ENCODE results near the gene ITPR2.
"Not testable (repeated sequence)": the region's sequence is repeated elsewhere in the genome, so short reads cannot be mapped to it uniquely, and the experiment has no call there.

Gene ITPR2

GRCh38 chr12:26608273-26608672 lies 224.7 kb downstream of the ITPR2 start:
- TF ChIP-seq CTCF (IDR thresholded peaks at IDR 0.05; ENCODE audit: low read depth, low read length) = no peak
- H3K4me3 ChIP-seq (ENCODE audit: low read depth, low read length) = no peak overlapping the region

GRCh38 chr12:26606911-26607310 lies 226.1 kb downstream of the ITPR2 start:
- no peak for TF ChIP-seq CTCF (IDR thresholded peaks at IDR 0.05; ENCODE audit: low read depth, low read length)
- H3K4me3 ChIP-seq (ENCODE audit: low read depth, low read length) = no peak overlapping the region

DNA sequence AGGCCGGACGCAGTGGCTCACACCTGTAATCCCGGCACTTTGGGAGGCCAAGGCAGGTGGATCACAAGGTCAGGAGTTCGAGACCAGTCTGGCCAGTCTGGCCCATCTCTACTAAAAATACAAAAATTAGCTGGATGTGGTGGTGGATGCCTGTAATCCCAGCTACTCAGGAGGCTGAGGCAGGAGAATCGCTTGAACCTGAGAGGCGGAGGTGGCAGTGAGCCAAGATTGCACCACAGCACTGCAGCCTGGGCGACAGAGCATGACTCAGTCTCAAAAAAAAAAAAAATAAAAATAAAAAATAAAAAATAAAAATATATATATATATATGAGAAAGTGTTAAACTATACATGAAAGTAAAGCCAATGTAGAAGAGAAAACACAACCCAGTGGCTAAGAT lies 228.2 kb downstream of the ITPR2 start:
- not testable (repeated sequence) for H3K4me3 ChIP-seq (ENCODE audit: low read depth, low read length)

GRCh38 chr12:26599096-26599695 lies 233.8 kb downstream of the ITPR2 start:
- no peak overlapping the region for H3K4me3 ChIP-seq (ENCODE audit: low read depth, low read length)

GRCh38 chr12:26595806-26596205 lies 237.2 kb downstream of the ITPR2 start:
- no peak for TF ChIP-seq CTCF (IDR thresholded peaks at IDR 0.05; ENCODE audit: low read depth, low read length)

More at GRCh38 chr12:26599096-26599695, 233.8 kb downstream of the ITPR2 start:
- no peak for TF ChIP-seq CTCF (IDR thresholded peaks at IDR 0.05; ENCODE audit: low read depth, low read length)

DNA sequence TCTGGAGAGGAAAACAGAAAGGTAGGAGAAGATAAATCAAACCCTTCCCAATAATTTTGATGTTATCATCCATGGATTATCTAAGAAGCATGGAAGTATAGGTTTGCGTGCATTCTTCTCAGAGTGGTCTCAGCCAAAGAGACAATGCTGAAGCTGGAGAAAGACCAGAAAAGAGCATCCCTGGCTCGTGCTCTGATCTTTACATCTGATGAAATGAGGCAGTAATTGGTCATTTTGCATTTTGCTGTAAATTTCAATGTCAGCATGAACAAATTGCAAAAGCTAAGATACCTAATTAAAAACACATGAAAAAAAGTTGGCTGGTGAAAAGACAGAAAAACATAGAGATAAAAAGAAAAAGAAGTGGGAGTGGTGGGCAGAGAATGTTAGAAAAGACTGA lies 252.4 kb downstream of the ITPR2 start:
- no peak for TF ChIP-seq CTCF (IDR thresholded peaks at IDR 0.05; ENCODE audit: low read depth, low read length)

More at GRCh38 chr12:26595806-26596205, 237.2 kb downstream of the ITPR2 start:
- no peak overlapping the region for H3K4me3 ChIP-seq (ENCODE audit: low read depth, low read length)

DNA sequence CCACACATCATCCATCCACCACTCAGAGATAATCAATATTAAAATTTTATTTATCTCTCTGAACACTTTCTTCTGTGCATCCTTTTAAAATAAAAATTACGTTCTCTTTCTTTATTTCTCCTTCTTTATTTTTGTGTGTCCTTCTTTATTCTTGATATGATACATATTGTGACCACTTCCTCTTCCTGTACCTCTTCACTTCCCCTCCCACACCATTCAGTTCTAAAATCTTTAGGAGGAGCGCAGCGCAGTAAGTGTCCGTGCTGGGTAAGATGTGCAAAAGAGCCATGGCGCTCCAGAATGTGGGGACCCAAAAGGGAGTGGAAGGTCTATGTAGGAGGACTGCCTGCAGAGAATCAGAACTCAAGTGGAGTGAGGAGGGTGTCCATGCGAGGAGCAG lies 256.7 kb downstream of the ITPR2 start:
- no peak overlapping the region for H3K4me3 ChIP-seq (ENCODE audit: low read depth, low read length)
- TF ChIP-seq CTCF (IDR thresholded peaks at IDR 0.05; ENCODE audit: low read depth, low read length) = no peak

More for the DNA sequence above, 252.4 kb downstream of the ITPR2 start:
- no peak overlapping the region for H3K4me3 ChIP-seq (ENCODE audit: low read depth, low read length)
